BE2C (cell line): ENCODE measurements around the gene NTRK3.

Experiments
- DNase-seq: peaks from one replicate; pipeline ENCODE4 v3.0.0-alpha.2; 2020
- H3K27me3 ChIP-seq: fragments of 250-450 bp; sonication (Bioruptor Pico); 2 replicates; pipeline ENCODE4 v1.5.1; 2020; ENCODE audit warnings: mild to moderate bottlenecking
- H3K36me3 ChIP-seq: fragments of 250-450 bp; sonication (Bioruptor Pico); 2 replicates; pipeline ENCODE4 v1.5.1; 2020; ENCODE audit warnings: mild to moderate bottlenecking
- H3K4me1 ChIP-seq: fragments of 250-450 bp; sonication (Bioruptor Pico); 2 replicates; pipeline ENCODE4 v1.5.1; 2020
- H3K4me3 ChIP-seq: 2 replicates; pipeline ENCODE4 v1.5.1; 2011; ENCODE audit warnings: low read depth, low read length
- H3K9me3 ChIP-seq: fragments of 250-450 bp; sonication (Bioruptor Pico); 2 replicates; pipeline ENCODE4 v1.5.1; 2020
- TF ChIP-seq, protein P1 (sequence below): IDR thresholded peaks from 2 replicates; pipeline ENCODE4 v1.5.1; 2012; ENCODE audit warnings: mild to moderate bottlenecking, low read depth, low read length

NTRK3 gene

DNA sequence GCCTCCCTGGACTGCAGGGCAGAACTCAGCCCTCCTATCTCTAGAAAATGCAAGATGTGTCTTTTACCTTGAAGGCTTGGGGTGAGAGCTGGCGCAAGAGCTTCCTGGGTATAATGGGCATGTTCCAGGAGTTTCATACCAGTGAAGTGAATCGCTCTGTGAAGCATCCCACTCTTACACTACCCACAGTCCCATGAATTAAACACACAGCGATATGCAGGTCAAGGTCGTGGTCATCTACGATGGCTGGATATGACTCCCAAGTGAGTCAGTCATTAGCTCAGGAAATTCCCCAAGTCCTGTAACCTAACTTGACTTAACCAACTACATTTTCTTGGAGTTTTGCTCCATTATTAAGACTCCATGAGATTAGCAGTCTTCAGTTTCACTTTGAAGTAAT lies 439.7 kb downstream of the NTRK3 start:
- no peak overlapping the region for H3K4me3 ChIP-seq
- H3K4me1 ChIP-seq: no peaks in the 10 kb centered on the region
- TF ChIP-seq, protein P1, sequence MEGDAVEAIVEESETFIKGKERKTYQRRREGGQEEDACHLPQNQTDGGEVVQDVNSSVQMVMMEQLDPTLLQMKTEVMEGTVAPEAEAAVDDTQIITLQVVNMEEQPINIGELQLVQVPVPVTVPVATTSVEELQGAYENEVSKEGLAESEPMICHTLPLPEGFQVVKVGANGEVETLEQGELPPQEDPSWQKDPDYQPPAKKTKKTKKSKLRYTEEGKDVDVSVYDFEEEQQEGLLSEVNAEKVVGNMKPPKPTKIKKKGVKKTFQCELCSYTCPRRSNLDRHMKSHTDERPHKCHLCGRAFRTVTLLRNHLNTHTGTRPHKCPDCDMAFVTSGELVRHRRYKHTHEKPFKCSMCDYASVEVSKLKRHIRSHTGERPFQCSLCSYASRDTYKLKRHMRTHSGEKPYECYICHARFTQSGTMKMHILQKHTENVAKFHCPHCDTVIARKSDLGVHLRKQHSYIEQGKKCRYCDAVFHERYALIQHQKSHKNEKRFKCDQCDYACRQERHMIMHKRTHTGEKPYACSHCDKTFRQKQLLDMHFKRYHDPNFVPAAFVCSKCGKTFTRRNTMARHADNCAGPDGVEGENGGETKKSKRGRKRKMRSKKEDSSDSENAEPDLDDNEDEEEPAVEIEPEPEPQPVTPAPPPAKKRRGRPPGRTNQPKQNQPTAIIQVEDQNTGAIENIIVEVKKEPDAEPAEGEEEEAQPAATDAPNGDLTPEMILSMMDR: no peak
- no peaks in the 10 kb centered on the region for H3K36me3 ChIP-seq
- no peaks in the 10 kb centered on the region for H3K9me3 ChIP-seq
- no peaks in the 10 kb centered on the region for H3K27me3 ChIP-seq
- no peak for DNase-seq

DNA sequence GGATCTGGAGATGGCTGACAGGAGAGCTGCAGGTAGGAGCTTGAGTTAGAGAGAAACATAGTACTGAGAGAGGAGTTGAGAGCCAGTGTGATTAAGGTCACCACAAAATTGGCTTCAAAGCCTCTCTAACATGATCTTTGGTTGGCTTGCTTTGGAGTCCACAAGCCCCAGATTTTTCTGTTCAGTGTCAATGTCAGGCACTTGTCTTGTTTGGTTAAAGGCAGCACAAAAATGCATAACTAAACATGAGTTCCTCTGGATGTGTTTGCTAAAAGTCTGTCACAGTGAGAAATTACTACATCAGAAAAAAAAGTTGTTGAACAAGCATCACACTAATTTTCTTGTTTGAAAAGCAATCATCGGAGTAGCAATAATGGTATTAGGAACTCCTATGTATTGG lies 440.5 kb downstream of the NTRK3 start:
- H3K9me3 ChIP-seq: no peaks in the 10 kb centered on the region
- H3K4me1 ChIP-seq: no peaks in the 10 kb centered on the region
- no peak for DNase-seq
- TF ChIP-seq, protein P1: no peak
- H3K4me3 ChIP-seq: no peak overlapping the region
- H3K27me3 ChIP-seq: no peaks in the 10 kb centered on the region
- H3K36me3 ChIP-seq: no peaks in the 10 kb centered on the region
